H1 (cell line): ENCODE data around the gene ERAP2. TPM values are rescaled to one million over a fixed set of nuclear protein-coding genes. Genes with fewer than 3 reads are reported as not detected.
A peak's percentile ranks its signal among the peaks of the same experiment; 100 is the strongest.

Source experiments
- CTCF ChIA-PET: fragments of 300-600 bp; sonication (Branson Sonifier 250); formaldehyde crosslinking; loops from one replicate; lab custom pipeline; 2021; ENCODE audit not compliant: partially characterized antibody; lab: Charles Lee
- POLR2A ChIA-PET: fragments of 300-600 bp; sonication (Branson Sonifier 250); formaldehyde crosslinking; loops from one replicate; lab custom pipeline; 2021; ENCODE audit warnings: inconsistent platforms; ENCODE audit not compliant: partially characterized antibody; lab: Charles Lee
- DNase-seq, 2 experiments: peaks; one replicate each; pipeline versions ENCODE4 v3.0.0 to v3.0.0-alpha.2; 2010 to 2022; ENCODE audit warnings: low spot score in 2 of 2, low read depth in 1 of 2, mixed read lengths in 1 of 2
- FAIRE-seq: peaks from 2 replicates; lab custom pipeline; 2011; peaks lifted over from hg19 to GRCh38; lab: Jason Lieb, UNC
- H2AFZ ChIP-seq: 2 replicates; pipeline ENCODE4 v1.8.1; 2012; ENCODE audit warnings: low read length, inconsistent platforms
- H2AK5ac ChIP-seq: 2 replicates; pipeline ENCODE4 v1.6.1; 2013; ENCODE audit warnings: low read depth, low read length
- H2BK120ac ChIP-seq: replicated peaks from 2 replicates; pipeline ENCODE3; 2013; ENCODE audit warnings: low read depth, low read length, inconsistent platforms
- H2BK12ac ChIP-seq: 2 replicates; pipeline ENCODE4 v1.6.1; 2013; ENCODE audit warnings: low read depth, low read length
- H2BK15ac ChIP-seq: 2 replicates; pipeline ENCODE4 v1.6.1; 2013; ENCODE audit warnings: low read length
- H2BK20ac ChIP-seq: 2 replicates; pipeline ENCODE4 v1.6.1; 2013; ENCODE audit warnings: low read length
- H2BK5ac ChIP-seq: 2 replicates; pipeline ENCODE4 v1.6.1; 2013; ENCODE audit warnings: low read depth, low read length
- H3K14ac ChIP-seq: 2 replicates; pipeline ENCODE4 v1.6.1; 2013; ENCODE audit warnings: inconsistent platforms; ENCODE audit not compliant: insufficient read length
- H3K18ac ChIP-seq: 2 replicates; pipeline ENCODE4 v1.6.1; 2013; ENCODE audit warnings: low read length; ENCODE audit errors: extremely low read depth
- H3K23ac ChIP-seq: 2 replicates; pipeline ENCODE4 v1.6.1; 2013; ENCODE audit warnings: inconsistent platforms; ENCODE audit not compliant: insufficient read length
- H3K23me2 ChIP-seq: 2 replicates; pipeline ENCODE4 v1.6.1; 2013; ENCODE audit warnings: low read depth, low read length
- H3K27ac ChIP-seq: 2 replicates; pipeline ENCODE4 v1.6.1; 2011; ENCODE audit warnings: low read depth, low read length, inconsistent platforms
- H3K27me3 ChIP-seq, 4 experiments: replicated peaks in 1 of 4; 1 replicate in 1 of 4; 2 replicates in 3 of 4; pipeline versions ENCODE4 v1.6.1 to v1.8.1; 2011 to 2013; ENCODE audit warnings: low read length in 3 of 4, mild to moderate bottlenecking in 3 of 4, inconsistent platforms in 2 of 4, mixed read lengths in 2 of 4, moderate library complexity in 1 of 4; ENCODE audit not compliant: control insufficient read depth in 3 of 4, insufficient read depth in 3 of 4; ENCODE audit errors: extremely low read depth in 1 of 4
- H3K36me3 ChIP-seq, 4 experiments: 2 replicates each; pipeline versions ENCODE4 v1.6.1 to v1.8.1; 2011 to 2013; ENCODE audit warnings: mild to moderate bottlenecking in 4 of 4, low read length in 3 of 4, moderate library complexity in 2 of 4, control low read depth in 1 of 4, inconsistent platforms in 1 of 4; ENCODE audit not compliant: insufficient read depth in 4 of 4, control insufficient read depth in 2 of 4
- H3K4ac ChIP-seq: replicated peaks from 2 replicates; pipeline ENCODE3; 2013; ENCODE audit warnings: low read length, low read depth, mixed read lengths, inconsistent platforms; ENCODE audit not compliant: insufficient read length
- H3K4me1 ChIP-seq, 4 experiments: replicated peaks in 1 of 4; 1 replicate in 1 of 4; 2 replicates in 3 of 4; pipeline versions ENCODE4 v1.6.1 to v1.8.1; 2011 to 2013; ENCODE audit warnings: low read length in 3 of 4, inconsistent platforms in 2 of 4, mixed read lengths in 1 of 4; ENCODE audit not compliant: insufficient read depth in 4 of 4, control insufficient read depth in 3 of 4
- H3K4me2 ChIP-seq, 2 experiments: 2 replicates each; pipeline versions ENCODE4 v1.6.1 to v1.8.1; 2011 to 2013; ENCODE audit warnings: low read depth in 2 of 2, low read length in 2 of 2, control low read depth in 1 of 2, inconsistent platforms in 1 of 2, mild to moderate bottlenecking in 1 of 2; ENCODE audit not compliant: insufficient read depth in 1 of 2
- H3K4me3 ChIP-seq, 4 experiments: fragments of 200-600, 300-600 bp in 1 of 4; sonication (generic), shearing (Covaris generic), sonication (Bioruptor Twin) in 1 of 4; 2 replicates each; pipeline versions ENCODE4 v1.5.1 to v1.8.1; 2011 to 2016; ENCODE audit warnings: low read length in 4 of 4, low read depth in 3 of 4, control low read depth in 2 of 4, inconsistent platforms in 2 of 4, mild to moderate bottlenecking in 2 of 4, mixed read lengths in 1 of 4, moderate library complexity in 1 of 4; ENCODE audit not compliant: insufficient read depth in 2 of 4; ENCODE audit errors: extremely low read depth in 1 of 4
- H3K56ac ChIP-seq: replicated peaks from 2 replicates; pipeline ENCODE3; 2013; ENCODE audit warnings: low read depth, mild to moderate bottlenecking, mixed read lengths, low read length, inconsistent platforms; ENCODE audit not compliant: insufficient read length
- H3K79me1 ChIP-seq: 2 replicates; pipeline ENCODE4 v1.6.1; 2013; ENCODE audit warnings: low read depth, low read length, control low read depth
- H3K79me2 ChIP-seq, 2 experiments: 2 replicates each; pipeline versions ENCODE4 v1.6.1 to v1.8.1; 2012 to 2013; ENCODE audit warnings: low read length in 2 of 2, mild to moderate bottlenecking in 2 of 2, inconsistent platforms in 1 of 2; ENCODE audit not compliant: insufficient read depth in 2 of 2, control insufficient read depth in 1 of 2
- H3K9ac ChIP-seq, 4 experiments: replicated peaks in 1 of 4; 1 replicate in 1 of 4; 2 replicates in 3 of 4; pipeline versions ENCODE4 v1.6.1 to v1.8.1; 2011 to 2013; ENCODE audit warnings: low read depth in 3 of 4, low read length in 3 of 4, control low read depth in 2 of 4, mild to moderate bottlenecking in 2 of 4, moderate library complexity in 2 of 4, inconsistent platforms in 1 of 4; ENCODE audit errors: extremely low read depth in 1 of 4
- H3K9me3 ChIP-seq, 2 experiments: 2 replicates each; pipeline versions ENCODE4 v1.6.1 to v1.8.1; 2012 to 2013; ENCODE audit warnings: mild to moderate bottlenecking in 2 of 2, moderate library complexity in 2 of 2, control low read depth in 1 of 2, inconsistent platforms in 1 of 2, low read depth in 1 of 2, low read length in 1 of 2, mixed read lengths in 1 of 2; ENCODE audit not compliant: insufficient read depth in 2 of 2
- H4K20me1 ChIP-seq, 2 experiments: replicated peaks in 1 of 2; 2 replicates each; pipeline versions ENCODE3 to v1.8.1; 2011 to 2013; ENCODE audit warnings: inconsistent platforms in 2 of 2, low read length in 2 of 2, mild to moderate bottlenecking in 1 of 2; ENCODE audit not compliant: insufficient read depth in 2 of 2, control insufficient read depth in 1 of 2
- H4K5ac ChIP-seq: 2 replicates; pipeline ENCODE4 v1.6.1; 2013; ENCODE audit warnings: low read length, low read depth, mixed read lengths, inconsistent platforms; ENCODE audit not compliant: insufficient read length
- H4K8ac ChIP-seq: 2 replicates; pipeline ENCODE4 v1.8.0; 2013; ENCODE audit warnings: mild to moderate bottlenecking, moderate library complexity, low read length, inconsistent platforms; ENCODE audit not compliant: insufficient read depth; ENCODE audit errors: extremely low read depth
- H4K91ac ChIP-seq: replicated peaks from 2 replicates; pipeline ENCODE3; 2013; ENCODE audit warnings: low read length, mixed read lengths, inconsistent platforms; ENCODE audit not compliant: insufficient read length
- CTBP2 ChIP-seq: IDR thresholded peaks from 2 replicates; pipeline ENCODE4 v1.7.0; 2011; ENCODE audit warnings: borderline replicate concordance, mild to moderate bottlenecking, moderate library complexity, mixed read lengths, low read length; ENCODE audit not compliant: insufficient read depth, insufficient read length
- EZH2 ChIP-seq: fragments of 200-600 bp; sonication (generic); IDR thresholded peaks from 2 replicates; pipeline ENCODE4 v1.7.1; 2012; ENCODE audit warnings: low read depth, mild to moderate bottlenecking, moderate library complexity, low read length, inconsistent platforms; ENCODE audit not compliant: severe bottlenecking
- SIN3A ChIP-seq, 2 experiments: IDR thresholded peaks in 1 of 2; conservative IDR thresholded peaks in 1 of 2; 2 replicates each; pipeline ENCODE4 v1.6.1; 2011 to 2012; ENCODE audit warnings: low read length in 2 of 2, improper control_type of control experiment in 1 of 2, low read depth in 1 of 2, mild to moderate bottlenecking in 1 of 2
- SP1 ChIP-seq: IDR thresholded peaks from 2 replicates; pipeline ENCODE4 v1.6.1; 2011; ENCODE audit warnings: low read depth, low read length
- SUZ12 ChIP-seq: fragments of 200-600 bp; sonication (generic); IDR thresholded peaks from 2 replicates; pipeline ENCODE4 v1.6.1; 2012; ENCODE audit warnings: mild to moderate bottlenecking, inconsistent platforms, low read length, moderate library complexity, mixed read lengths
- TCF12 ChIP-seq: IDR thresholded peaks from 2 replicates; pipeline ENCODE4 v1.6.1; 2011; ENCODE audit warnings: low read depth, mild to moderate bottlenecking, low read length
- WGBS, 2 experiments: shearing (Covaris generic) in 1 of 2; methylation state at CpG; one replicate each; pipeline versions ENCODE4 v1.1.6 to v1.1.7; 2013 to 2015; ENCODE audit warnings: low lambda C conversion rate in 2 of 2, mixed read lengths in 2 of 2, inconsistent platforms in 1 of 2, low coverage in 1 of 2, missing lambda C conversion rate in 1 of 2; ENCODE audit not compliant: insufficient replicate concordance in 2 of 2, insufficient coverage in 1 of 2, insufficient read length in 1 of 2; ENCODE audit errors: extremely low coverage in 1 of 2, missing lambda C conversion rate in 1 of 2; 5-methylcytosine and 5-hydroxymethylcytosine counted together
- polyA plus RNA-seq, 7 experiments: library from polyadenylated mRNA; depleted of rRNA in 3 of 7; stranded (reverse) in 5 of 7; unstranded in 2 of 7; fragments of >200 nt in 5 of 7; fragments of 200-250 nt in 2 of 7; gene quantifications; 1 replicate in 5 of 7; 2 replicates in 1 of 7; 4 replicates in 1 of 7; pipeline versions ENCODE4 v1.2.1 to v1.2.3, GENCODE V29; 2011 to 2013; ENCODE audit warnings: missing spikeins in 2 of 7, mixed read lengths in 2 of 7
- total RNA-seq: library from RNA; stranded (reverse); fragmentation: NEBNext Ultra II Directional; extraction: Animal tissue kit (Norgen Biotek cat#: 25700); gene quantifications from 2 replicates; pipeline ENCODE4 v1.2.1, GENCODE V29; 2021
- TF ChIP-seq, protein P1 (sequence below), 3 experiments: IDR thresholded peaks; 1 replicate in 2 of 3; 2 replicates in 1 of 3; pipeline versions ENCODE4 v1.5.1 to v1.6.1; 2011; ENCODE audit warnings: low read length in 3 of 3, mild to moderate bottlenecking in 3 of 3, inconsistent platforms in 2 of 3, low read depth in 1 of 3, moderate library complexity in 1 of 3; ENCODE audit not compliant: insufficient read depth in 1 of 3; ENCODE audit errors: control extremely low read depth in 1 of 3

Gene ERAP2
- total and polyA plus RNA-seq, 2 of the 8 experiments (the other 6 are each of a cell fraction or from before 2014, with no cell fraction given): 0.14 TPM; not detected in 1

DNA sequence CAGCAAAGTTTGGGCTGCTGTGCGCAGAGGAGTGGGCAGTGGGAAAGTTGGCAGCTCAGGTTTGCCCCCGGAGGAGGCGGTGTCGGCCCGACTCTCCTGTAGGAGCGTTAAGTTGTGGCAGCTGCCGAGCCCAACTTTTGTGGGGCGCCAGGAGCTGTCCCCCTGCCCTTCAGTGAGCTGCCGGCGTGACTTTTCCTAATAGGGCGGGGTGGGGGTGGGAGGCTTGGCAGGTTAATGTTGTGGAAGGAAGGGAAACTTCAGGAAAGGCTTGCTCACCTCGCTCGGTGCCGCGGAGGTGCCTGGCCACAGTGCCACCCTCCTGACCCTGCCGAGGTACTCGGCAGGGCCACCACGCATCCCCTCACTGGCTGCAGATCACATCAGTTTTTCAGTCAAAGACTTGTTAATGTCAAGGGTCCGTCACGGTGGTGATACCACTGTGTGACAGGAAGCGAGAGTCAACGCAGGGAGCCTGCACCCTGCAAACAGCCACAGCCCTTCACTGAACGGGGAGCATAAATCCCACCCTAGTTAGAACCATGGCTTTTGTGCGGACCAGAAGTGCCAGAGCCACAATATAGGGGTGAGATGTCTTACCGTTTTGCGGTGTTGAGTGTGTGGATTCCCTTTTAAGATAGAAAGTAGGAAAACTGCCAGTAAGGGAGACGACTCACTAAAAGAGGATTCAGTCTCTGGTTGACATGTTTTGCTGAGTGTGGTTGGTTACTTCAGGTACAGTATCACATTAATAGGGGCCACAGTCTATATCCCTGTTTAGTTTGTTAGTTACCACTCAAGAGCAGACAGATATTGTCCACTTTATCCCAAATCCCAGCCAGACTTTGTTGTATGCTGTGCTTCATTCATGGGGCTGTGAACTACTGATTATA lies 60.4 kb downstream of the ERAP2 start:
- Histone ChIP-seq H2AFZ (peak overlapping the region; percentile 49; the same call in 1 of the 2 replicates), H3K9ac (no peak overlapping the region)

More for the DNA sequence above, 60.4 kb downstream of the ERAP2 start:
- WGBS, 2 experiments: 8% methylated on average over 21 of the region's 27 CpGs; no CpG with 5 or more reads in 1 of the 2 experiments
- Histone ChIP-seq H4K8ac (no peak overlapping the region), H3K4me1 (peaks cover 2 to 10% (median 6%) of the 10 kb centered on the region in 4 experiments; a peak in 3 of 7 replicates), H4K20me1 (no peaks in the 10 kb centered on the region), H3K4ac (no peak overlapping the region), H3K9me3 (no peaks in the 10 kb centered on the region)
- CTCF ChIA-PET: interaction anchor here (1.1 kb wide), 1 partner anchor 65 kb away, joined by 3 read pairs; no protein-coding TSS in a partner anchor
- TF ChIP-seq SP1 (no peak), SIN3A (conservative IDR thresholded peaks at IDR 0.05 in 1 of 2, IDR thresholded peaks at IDR 0.05 in 1 of 2; ENCODE audit: low read depth in 1 of 2, low read length in 2 of 2) (0 out of 4 replicates have a peak, but pooled peaks of 1 of the 2 experiments have one; percentile 28), CTBP2 (no peak), TCF12 (no peak), EZH2 (peak; percentile 29), SUZ12 (0 out of 2 replicates have a peak, but pooled peaks have one; percentile 21)
- TF ChIP-seq, protein P1, sequence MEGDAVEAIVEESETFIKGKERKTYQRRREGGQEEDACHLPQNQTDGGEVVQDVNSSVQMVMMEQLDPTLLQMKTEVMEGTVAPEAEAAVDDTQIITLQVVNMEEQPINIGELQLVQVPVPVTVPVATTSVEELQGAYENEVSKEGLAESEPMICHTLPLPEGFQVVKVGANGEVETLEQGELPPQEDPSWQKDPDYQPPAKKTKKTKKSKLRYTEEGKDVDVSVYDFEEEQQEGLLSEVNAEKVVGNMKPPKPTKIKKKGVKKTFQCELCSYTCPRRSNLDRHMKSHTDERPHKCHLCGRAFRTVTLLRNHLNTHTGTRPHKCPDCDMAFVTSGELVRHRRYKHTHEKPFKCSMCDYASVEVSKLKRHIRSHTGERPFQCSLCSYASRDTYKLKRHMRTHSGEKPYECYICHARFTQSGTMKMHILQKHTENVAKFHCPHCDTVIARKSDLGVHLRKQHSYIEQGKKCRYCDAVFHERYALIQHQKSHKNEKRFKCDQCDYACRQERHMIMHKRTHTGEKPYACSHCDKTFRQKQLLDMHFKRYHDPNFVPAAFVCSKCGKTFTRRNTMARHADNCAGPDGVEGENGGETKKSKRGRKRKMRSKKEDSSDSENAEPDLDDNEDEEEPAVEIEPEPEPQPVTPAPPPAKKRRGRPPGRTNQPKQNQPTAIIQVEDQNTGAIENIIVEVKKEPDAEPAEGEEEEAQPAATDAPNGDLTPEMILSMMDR (IDR thresholded peaks at IDR 0.05; ENCODE audit: control extremely low read depth in 1 of 3, insufficient read depth in 1 of 3, low read depth in 1 of 3, low read length in 3 of 3): peak in 1 of 3 experiments; percentile 15; a peak in 1 of 4 replicates
- TF ChIP-seq, all 59 proteins: peak for 4
- Histone ChIP-seq H2BK12ac (no peak overlapping the region; the same call in 1 of the 2 replicates), H3K4me3 (peak overlapping the region; percentile 65 to 74 (median 70)), H3K36me3 (no peaks in the 10 kb centered on the region), H2BK5ac (no peak overlapping the region), H4K91ac (no peak overlapping the region), H3K14ac (no peak overlapping the region), H3K18ac (0 out of 2 replicates have a peak overlapping the region, but pooled peaks have one; percentile 29), H4K5ac (no peak overlapping the region), H3K56ac (no peak overlapping the region), H2BK15ac (no peak overlapping the region), H3K79me2 (no peaks in the 10 kb centered on the region; a peak in 1 of 4 replicates), H2AK5ac (no peak overlapping the region), H3K4me2 (peak overlapping the region; percentile 83 to 94), H2BK120ac (no peak overlapping the region), H3K79me1 (no peaks in the 10 kb centered on the region), H2BK20ac (no peak overlapping the region), H3K27me3 (peaks cover 0 to 11% (median 7%) of the 10 kb centered on the region in 4 experiments; a peak in 3 of 7 replicates), H3K23ac (no peak overlapping the region), H3K27ac (no peak overlapping the region), H3K23me2 (peaks cover 13% of the 10 kb centered on the region)
- POLR2A ChIA-PET: interaction anchor here (0.6 kb wide), 1 partner anchor 1511 kb away, joined by 3 read pairs; no protein-coding TSS in a partner anchor
- FAIRE-seq (no peak), DNase-seq (peak in 1 of 2 experiments; percentile 64)
